H1 (cell line): Measurements from ENCODE around the gene SMURF2. TPM values are rescaled to one million over a fixed set of nuclear protein-coding genes. Genes with fewer than 3 reads are reported as not detected.
A peak's percentile ranks its signal among the peaks of the same experiment; 100 is the strongest.

ENCODE experiments used
- CTCF ChIA-PET: fragments of 300-600 bp; sonication (Branson Sonifier 250); formaldehyde crosslinking; loops from one replicate; lab custom pipeline; 2021; ENCODE audit not compliant: partially characterized antibody; lab: Charles Lee
- POLR2A ChIA-PET: fragments of 300-600 bp; sonication (Branson Sonifier 250); formaldehyde crosslinking; loops from one replicate; lab custom pipeline; 2021; ENCODE audit warnings: inconsistent platforms; ENCODE audit not compliant: partially characterized antibody; lab: Charles Lee
- DNase-seq, 2 experiments: peaks; one replicate each; pipeline versions ENCODE4 v3.0.0 to v3.0.0-alpha.2; 2010 to 2022; ENCODE audit warnings: low spot score in 2 of 2, low read depth in 1 of 2, mixed read lengths in 1 of 2
- FAIRE-seq: peaks from 2 replicates; lab custom pipeline; 2011; peaks lifted over from hg19 to GRCh38; lab: Jason Lieb, UNC
- H2AFZ ChIP-seq: 2 replicates; pipeline ENCODE4 v1.8.1; 2012; ENCODE audit warnings: low read length, inconsistent platforms
- H2AK5ac ChIP-seq: 2 replicates; pipeline ENCODE4 v1.6.1; 2013; ENCODE audit warnings: low read depth, low read length
- H2BK120ac ChIP-seq: replicated peaks from 2 replicates; pipeline ENCODE3; 2013; ENCODE audit warnings: low read depth, low read length, inconsistent platforms
- H2BK12ac ChIP-seq: 2 replicates; pipeline ENCODE4 v1.6.1; 2013; ENCODE audit warnings: low read depth, low read length
- H2BK15ac ChIP-seq: 2 replicates; pipeline ENCODE4 v1.6.1; 2013; ENCODE audit warnings: low read length
- H2BK20ac ChIP-seq: 2 replicates; pipeline ENCODE4 v1.6.1; 2013; ENCODE audit warnings: low read length
- H2BK5ac ChIP-seq: 2 replicates; pipeline ENCODE4 v1.6.1; 2013; ENCODE audit warnings: low read depth, low read length
- H3K14ac ChIP-seq: 2 replicates; pipeline ENCODE4 v1.6.1; 2013; ENCODE audit warnings: inconsistent platforms; ENCODE audit not compliant: insufficient read length
- H3K18ac ChIP-seq: 2 replicates; pipeline ENCODE4 v1.6.1; 2013; ENCODE audit warnings: low read length; ENCODE audit errors: extremely low read depth
- H3K23ac ChIP-seq: 2 replicates; pipeline ENCODE4 v1.6.1; 2013; ENCODE audit warnings: inconsistent platforms; ENCODE audit not compliant: insufficient read length
- H3K23me2 ChIP-seq: 2 replicates; pipeline ENCODE4 v1.6.1; 2013; ENCODE audit warnings: low read depth, low read length
- H3K27ac ChIP-seq: 2 replicates; pipeline ENCODE4 v1.6.1; 2011; ENCODE audit warnings: low read depth, low read length, inconsistent platforms
- H3K27me3 ChIP-seq, 4 experiments: replicated peaks in 1 of 4; 1 replicate in 1 of 4; 2 replicates in 3 of 4; pipeline versions ENCODE4 v1.6.1 to v1.8.1; 2011 to 2013; ENCODE audit warnings: low read length in 3 of 4, mild to moderate bottlenecking in 3 of 4, inconsistent platforms in 2 of 4, mixed read lengths in 2 of 4, moderate library complexity in 1 of 4; ENCODE audit not compliant: control insufficient read depth in 3 of 4, insufficient read depth in 3 of 4; ENCODE audit errors: extremely low read depth in 1 of 4
- H3K36me3 ChIP-seq, 4 experiments: 2 replicates each; pipeline versions ENCODE4 v1.6.1 to v1.8.1; 2011 to 2013; ENCODE audit warnings: mild to moderate bottlenecking in 4 of 4, low read length in 3 of 4, moderate library complexity in 2 of 4, control low read depth in 1 of 4, inconsistent platforms in 1 of 4; ENCODE audit not compliant: insufficient read depth in 4 of 4, control insufficient read depth in 2 of 4
- H3K4ac ChIP-seq: replicated peaks from 2 replicates; pipeline ENCODE3; 2013; ENCODE audit warnings: low read length, low read depth, mixed read lengths, inconsistent platforms; ENCODE audit not compliant: insufficient read length
- H3K4me1 ChIP-seq, 4 experiments: replicated peaks in 1 of 4; 1 replicate in 1 of 4; 2 replicates in 3 of 4; pipeline versions ENCODE4 v1.6.1 to v1.8.1; 2011 to 2013; ENCODE audit warnings: low read length in 3 of 4, inconsistent platforms in 2 of 4, mixed read lengths in 1 of 4; ENCODE audit not compliant: insufficient read depth in 4 of 4, control insufficient read depth in 3 of 4
- H3K4me2 ChIP-seq, 2 experiments: 2 replicates each; pipeline versions ENCODE4 v1.6.1 to v1.8.1; 2011 to 2013; ENCODE audit warnings: low read depth in 2 of 2, low read length in 2 of 2, control low read depth in 1 of 2, inconsistent platforms in 1 of 2, mild to moderate bottlenecking in 1 of 2; ENCODE audit not compliant: insufficient read depth in 1 of 2
- H3K4me3 ChIP-seq, 4 experiments: fragments of 200-600, 300-600 bp in 1 of 4; sonication (generic), shearing (Covaris generic), sonication (Bioruptor Twin) in 1 of 4; 2 replicates each; pipeline versions ENCODE4 v1.5.1 to v1.8.1; 2011 to 2016; ENCODE audit warnings: low read length in 4 of 4, low read depth in 3 of 4, control low read depth in 2 of 4, inconsistent platforms in 2 of 4, mild to moderate bottlenecking in 2 of 4, mixed read lengths in 1 of 4, moderate library complexity in 1 of 4; ENCODE audit not compliant: insufficient read depth in 2 of 4; ENCODE audit errors: extremely low read depth in 1 of 4
- H3K56ac ChIP-seq: replicated peaks from 2 replicates; pipeline ENCODE3; 2013; ENCODE audit warnings: low read depth, mild to moderate bottlenecking, mixed read lengths, low read length, inconsistent platforms; ENCODE audit not compliant: insufficient read length
- H3K79me1 ChIP-seq: 2 replicates; pipeline ENCODE4 v1.6.1; 2013; ENCODE audit warnings: low read depth, low read length, control low read depth
- H3K79me2 ChIP-seq, 2 experiments: 2 replicates each; pipeline versions ENCODE4 v1.6.1 to v1.8.1; 2012 to 2013; ENCODE audit warnings: low read length in 2 of 2, mild to moderate bottlenecking in 2 of 2, inconsistent platforms in 1 of 2; ENCODE audit not compliant: insufficient read depth in 2 of 2, control insufficient read depth in 1 of 2
- H3K9ac ChIP-seq, 4 experiments: replicated peaks in 1 of 4; 1 replicate in 1 of 4; 2 replicates in 3 of 4; pipeline versions ENCODE4 v1.6.1 to v1.8.1; 2011 to 2013; ENCODE audit warnings: low read depth in 3 of 4, low read length in 3 of 4, control low read depth in 2 of 4, mild to moderate bottlenecking in 2 of 4, moderate library complexity in 2 of 4, inconsistent platforms in 1 of 4; ENCODE audit errors: extremely low read depth in 1 of 4
- H3K9me3 ChIP-seq, 2 experiments: 2 replicates each; pipeline versions ENCODE4 v1.6.1 to v1.8.1; 2012 to 2013; ENCODE audit warnings: mild to moderate bottlenecking in 2 of 2, moderate library complexity in 2 of 2, control low read depth in 1 of 2, inconsistent platforms in 1 of 2, low read depth in 1 of 2, low read length in 1 of 2, mixed read lengths in 1 of 2; ENCODE audit not compliant: insufficient read depth in 2 of 2
- H4K20me1 ChIP-seq, 2 experiments: replicated peaks in 1 of 2; 2 replicates each; pipeline versions ENCODE3 to v1.8.1; 2011 to 2013; ENCODE audit warnings: inconsistent platforms in 2 of 2, low read length in 2 of 2, mild to moderate bottlenecking in 1 of 2; ENCODE audit not compliant: insufficient read depth in 2 of 2, control insufficient read depth in 1 of 2
- H4K5ac ChIP-seq: 2 replicates; pipeline ENCODE4 v1.6.1; 2013; ENCODE audit warnings: low read length, low read depth, mixed read lengths, inconsistent platforms; ENCODE audit not compliant: insufficient read length
- H4K8ac ChIP-seq: 2 replicates; pipeline ENCODE4 v1.8.0; 2013; ENCODE audit warnings: mild to moderate bottlenecking, moderate library complexity, low read length, inconsistent platforms; ENCODE audit not compliant: insufficient read depth; ENCODE audit errors: extremely low read depth
- H4K91ac ChIP-seq: replicated peaks from 2 replicates; pipeline ENCODE3; 2013; ENCODE audit warnings: low read length, mixed read lengths, inconsistent platforms; ENCODE audit not compliant: insufficient read length
- MAFK ChIP-seq: IDR thresholded peaks from 2 replicates; pipeline ENCODE4 v1.6.1; 2012; ENCODE audit warnings: low read depth, mild to moderate bottlenecking, improper control_type of control experiment, low read length
- SP2 ChIP-seq: IDR thresholded peaks from 2 replicates; pipeline ENCODE4 v1.6.1; 2012; ENCODE audit warnings: mild to moderate bottlenecking, low read length, inconsistent platforms
- WGBS, 2 experiments: shearing (Covaris generic) in 1 of 2; methylation state at CpG; one replicate each; pipeline versions ENCODE4 v1.1.6 to v1.1.7; 2013 to 2015; ENCODE audit warnings: low lambda C conversion rate in 2 of 2, mixed read lengths in 2 of 2, inconsistent platforms in 1 of 2, low coverage in 1 of 2, missing lambda C conversion rate in 1 of 2; ENCODE audit not compliant: insufficient replicate concordance in 2 of 2, insufficient coverage in 1 of 2, insufficient read length in 1 of 2; ENCODE audit errors: extremely low coverage in 1 of 2, missing lambda C conversion rate in 1 of 2; 5-methylcytosine and 5-hydroxymethylcytosine counted together
- polyA plus RNA-seq, 7 experiments: library from polyadenylated mRNA; depleted of rRNA in 3 of 7; stranded (reverse) in 5 of 7; unstranded in 2 of 7; fragments of >200 nt in 5 of 7; fragments of 200-250 nt in 2 of 7; gene quantifications; 1 replicate in 5 of 7; 2 replicates in 1 of 7; 4 replicates in 1 of 7; pipeline versions ENCODE4 v1.2.1 to v1.2.3, GENCODE V29; 2011 to 2013; ENCODE audit warnings: missing spikeins in 2 of 7, mixed read lengths in 2 of 7
- total RNA-seq: library from RNA; stranded (reverse); fragmentation: NEBNext Ultra II Directional; extraction: Animal tissue kit (Norgen Biotek cat#: 25700); gene quantifications from 2 replicates; pipeline ENCODE4 v1.2.1, GENCODE V29; 2021

The SMURF2 gene
- total and polyA plus RNA-seq, 2 of the 8 experiments (the other 6 are each of a cell fraction or from before 2014, with no cell fraction given) = 7.2 to 29.2 TPM

- Histone ChIP-seq H3K56ac (no peak overlapping the region), H3K23me2 (no peaks in the 10 kb centered on the region), H3K14ac (no peak overlapping the region), H3K27me3 (no peaks in the 10 kb centered on the region), H3K79me1 (peaks cover 3% of the 10 kb centered on the region), H2AK5ac (no peak overlapping the region), H3K4ac (no peak overlapping the region), H4K91ac (no peak overlapping the region), H2BK15ac (no peak overlapping the region), H2AFZ (no peak overlapping the region), H2BK5ac (no peak overlapping the region), H3K27ac (no peak overlapping the region), H2BK20ac (no peak overlapping the region), H3K79me2 (peaks cover 0 to 43% of the 10 kb centered on the region in 2 experiments; a peak in 2 of 4 replicates), H4K8ac (no peak overlapping the region), H4K20me1 (no peaks in the 10 kb centered on the region), H3K4me1 (no peaks in the 10 kb centered on the region), H3K36me3 (no peaks in the 10 kb centered on the region), H3K9me3 (no peaks in the 10 kb centered on the region), H4K5ac (no peak overlapping the region), H3K23ac (no peak overlapping the region), H3K18ac (no peak overlapping the region), H2BK120ac (no peak overlapping the region), H3K4me2 (no peak overlapping the region), H3K9ac (no peak overlapping the region), H2BK12ac (no peak overlapping the region), H3K4me3 (no peak overlapping the region)
- peak; percentile 35; the same call in 1 of the 2 replicates for TF ChIP-seq MAFK
- TF ChIP-seq SP2 = no peak
- DNase-seq = no peak
- FAIRE-seq = no peak
- WGBS, 2 experiments = 85% methylated on average over 1 of the region's 1 CpG; no CpG with 5 or more reads in 1 of the 2 experiments
- ChIA-PET CTCF (interaction anchor here (0.5 to 5.3 kb wide), 3 partner anchors 13 to 542 kb away, joined by 3 to 19 read pairs (median 3); no protein-coding TSS in a partner anchor), POLR2A (interaction anchor here (1.5 kb wide), 1 partner anchor 16 kb away, joined by 4 read pairs; no protein-coding TSS in a partner anchor)
These were observed 26.3 kb downstream of the SMURF2 start for GRCh38 chr17:64635647-64636305.
